A673 (cell line): Measurements from ENCODE around the gene FOXN1. TPM values are rescaled to one million over a fixed set of nuclear protein-coding genes. Genes with fewer than 3 reads are reported as not detected.

Experiments used
- BruUV-seq: library from RNA; stranded (reverse); fragments of 400-500 nt; replicated peaks from 2 replicates; lab custom pipeline; 2021; lab: Mats Ljungman, UMichigan
- CTCF ChIA-PET: fragments of 300-600 bp; sonication (Branson Sonifier 250); formaldehyde crosslinking; loops from one replicate; lab custom pipeline; 2022; ENCODE audit warnings: antibody characterized with exemption; lab: Charles Lee
- POLR2A ChIA-PET: fragments of 300-600 bp; sonication (Branson Sonifier 250); formaldehyde crosslinking; loops from one replicate; lab custom pipeline; 2022; ENCODE audit warnings: antibody characterized with exemption; ENCODE audit not compliant: low non-redundant PET; lab: Charles Lee
- DNase-seq: peaks from one replicate; pipeline ENCODE4 v3.0.0-alpha.2; 2015; ENCODE audit warnings: low spot score
- H3K27ac ChIP-seq: fragments of 200-600 bp; sonication (generic); 2 replicates; pipeline ENCODE4 v1.5.1; 2016; ENCODE audit warnings: mixed run types, low read depth, mild to moderate bottlenecking, mixed read lengths, antibody characterized with exemption, low read length; ENCODE audit not compliant: poor library complexity, severe bottlenecking
- H3K27me3 ChIP-seq: fragments of 200-600 bp; sonication (generic); replicated peaks from 2 replicates; pipeline ENCODE4 v1.6.1; 2017; ENCODE audit warnings: mixed run types, low read depth, mild to moderate bottlenecking, mixed read lengths, antibody characterized with exemption, low read length; ENCODE audit not compliant: insufficient read depth, poor library complexity
- H3K36me3 ChIP-seq: fragments of 200-600 bp; sonication (generic); 2 replicates; pipeline ENCODE4 v1.6.1; 2016; ENCODE audit warnings: mixed run types, mild to moderate bottlenecking, mixed read lengths, antibody characterized with exemption, low read length; ENCODE audit not compliant: insufficient read depth, poor library complexity, severe bottlenecking
- H3K4me1 ChIP-seq: fragments of 200-600 bp; sonication (generic); 2 replicates; pipeline ENCODE4 v1.6.1; 2017; ENCODE audit warnings: mixed run types, mild to moderate bottlenecking, mixed read lengths, antibody characterized with exemption, low read length; ENCODE audit not compliant: insufficient read depth, poor library complexity, severe bottlenecking
- H3K4me3 ChIP-seq: fragments of 200-600 bp; sonication (generic); 2 replicates; pipeline ENCODE4 v1.5.1; 2016; ENCODE audit warnings: low read depth, mixed run types, mild to moderate bottlenecking, mixed read lengths, low read length; ENCODE audit not compliant: poor library complexity, severe bottlenecking
- H3K9me3 ChIP-seq: fragments of 200-600 bp; sonication (generic); 2 replicates; pipeline ENCODE4 v1.6.1; 2016; ENCODE audit warnings: mixed run types, low read depth, mild to moderate bottlenecking, mixed read lengths, antibody characterized with exemption, low read length; ENCODE audit not compliant: poor library complexity, severe bottlenecking
- EZH2 ChIP-seq: fragments of 200-600 bp; sonication (generic); IDR thresholded peaks from 2 replicates; pipeline ENCODE4 v1.6.1; 2017; ENCODE audit warnings: borderline replicate concordance, low read depth, mild to moderate bottlenecking, mixed read lengths, antibody characterized with exemption, low read length; ENCODE audit not compliant: poor library complexity, severe bottlenecking
- intact Hi-C: fragments of 100-400 bp; cut with micrococcal nuclease; formaldehyde crosslinking; loops from one replicate; pipeline ENCODE4 v1.10.0; 2022; ENCODE audit not compliant: unreplicated experiment
- total RNA-seq: library from RNA; stranded (reverse); gene quantifications from 2 replicates; pipeline ENCODE4 v1.2.3, GENCODE V29; 2021
- TF ChIP-seq, protein P1 (sequence below): fragments of 300-800, 200-600 bp; sonication (generic); conservative IDR thresholded peaks from 2 replicates; pipeline ENCODE4 v1.5.1; 2017; ENCODE audit warnings: low read depth, mild to moderate bottlenecking, antibody characterized with exemption, low read length, moderate library complexity, mixed read lengths

Gene FOXN1
- total RNA-seq, 1 experiment from 2014 or later = not detected

DNA sequence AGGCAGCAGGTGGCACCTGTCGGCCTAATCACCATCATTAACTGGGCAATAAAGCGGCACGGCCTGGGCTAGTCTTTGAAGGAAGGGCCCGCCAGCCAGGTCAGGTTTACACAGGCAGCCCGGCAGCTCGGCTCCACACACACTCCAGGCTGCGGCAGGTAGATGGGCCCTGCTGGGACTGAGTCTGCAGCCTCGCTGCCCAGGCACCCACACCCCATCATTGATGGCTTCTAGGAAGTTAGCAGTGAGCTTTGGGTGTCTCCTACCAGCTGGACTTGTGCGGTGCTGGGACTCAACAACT is 6.8 kb upstream of the FOXN1 start:
- no peaks in the 10 kb centered on the region for H3K9me3 ChIP-seq
- ChIA-PET POLR2A (no interaction called here), CTCF (no interaction called here)
- H3K27me3 ChIP-seq = peaks cover 5% of the 10 kb centered on the region
- no peak overlapping the region for H3K4me3 ChIP-seq
- no TSS peak for BruUV-seq
- H3K4me1 ChIP-seq = no peaks in the 10 kb centered on the region
- DNase-seq = no peak
- no peaks in the 10 kb centered on the region for H3K36me3 ChIP-seq
- no peak overlapping the region for H3K27ac ChIP-seq
- TF ChIP-seq, protein P1, sequence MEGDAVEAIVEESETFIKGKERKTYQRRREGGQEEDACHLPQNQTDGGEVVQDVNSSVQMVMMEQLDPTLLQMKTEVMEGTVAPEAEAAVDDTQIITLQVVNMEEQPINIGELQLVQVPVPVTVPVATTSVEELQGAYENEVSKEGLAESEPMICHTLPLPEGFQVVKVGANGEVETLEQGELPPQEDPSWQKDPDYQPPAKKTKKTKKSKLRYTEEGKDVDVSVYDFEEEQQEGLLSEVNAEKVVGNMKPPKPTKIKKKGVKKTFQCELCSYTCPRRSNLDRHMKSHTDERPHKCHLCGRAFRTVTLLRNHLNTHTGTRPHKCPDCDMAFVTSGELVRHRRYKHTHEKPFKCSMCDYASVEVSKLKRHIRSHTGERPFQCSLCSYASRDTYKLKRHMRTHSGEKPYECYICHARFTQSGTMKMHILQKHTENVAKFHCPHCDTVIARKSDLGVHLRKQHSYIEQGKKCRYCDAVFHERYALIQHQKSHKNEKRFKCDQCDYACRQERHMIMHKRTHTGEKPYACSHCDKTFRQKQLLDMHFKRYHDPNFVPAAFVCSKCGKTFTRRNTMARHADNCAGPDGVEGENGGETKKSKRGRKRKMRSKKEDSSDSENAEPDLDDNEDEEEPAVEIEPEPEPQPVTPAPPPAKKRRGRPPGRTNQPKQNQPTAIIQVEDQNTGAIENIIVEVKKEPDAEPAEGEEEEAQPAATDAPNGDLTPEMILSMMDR = no peak
- no peak for TF ChIP-seq EZH2
- intact Hi-C loops = no loop called here

- Histone ChIP-seq H3K27ac (no peak overlapping the region), H3K36me3 (no peaks in the 10 kb centered on the region), H3K4me3 (no peak overlapping the region), H3K4me1 (no peaks in the 10 kb centered on the region), H3K9me3 (no peaks in the 10 kb centered on the region), H3K27me3 (peaks cover 5% of the 10 kb centered on the region)
- CTCF ChIA-PET = no interaction called here
- no TSS peak for BruUV-seq
- no peak for TF ChIP-seq EZH2
- TF ChIP-seq, protein P1 = no peak
- intact Hi-C loops = no loop called here
- no peak for DNase-seq
- POLR2A ChIA-PET = no interaction called here
Measured at GRCh38 chr17:28499684-28500357, 6.3 kb upstream of the FOXN1 start.

- TF ChIP-seq, protein P1 = no peak
- peaks cover 5% of the 10 kb centered on the region for H3K27me3 ChIP-seq
- POLR2A ChIA-PET = no interaction called here
- CTCF ChIA-PET = no interaction called here
- no peak overlapping the region for H3K27ac ChIP-seq
- no peak overlapping the region for H3K4me3 ChIP-seq
- no peaks in the 10 kb centered on the region for H3K36me3 ChIP-seq
- no peaks in the 10 kb centered on the region for H3K4me1 ChIP-seq
- H3K9me3 ChIP-seq = no peaks in the 10 kb centered on the region
- intact Hi-C loops = no loop called here
- DNase-seq = no peak
- no TSS peak for BruUV-seq
Measured at GRCh38 chr17:28500712-28501379, 5.3 kb upstream of the FOXN1 start.
